Activated T-cell treated with anti-CD3 and anti-CD28 coated beads, Interleukin-2, amount 50 U/mL, for 1 hour (primary cell): ENCODE results near the gene SPDYE5.

Source experiments
- DNase-seq: peaks from one replicate; pipeline ENCODE4 v3.0.0-alpha.2; 2020

SPDYE5 gene

GRCh38 chr7:75537731-75538130 is 45.6 kb downstream of the SPDYE5 start:
- no peak for DNase-seq

GRCh38 chr7:75546237-75547015 is 54.3 kb downstream of the SPDYE5 start:
- DNase-seq, result no peak
